Endometrium (tissue), 2 donors: ENCODE results near the gene STIMATE.

Experiments
- FAIRE-seq: peaks from 2 replicates; lab custom pipeline; 2012; peaks lifted over from hg19 to GRCh38; lab: Jason Lieb, UNC
- donor health status: control.
- donor health status: control.

STIMATE gene

DNA sequence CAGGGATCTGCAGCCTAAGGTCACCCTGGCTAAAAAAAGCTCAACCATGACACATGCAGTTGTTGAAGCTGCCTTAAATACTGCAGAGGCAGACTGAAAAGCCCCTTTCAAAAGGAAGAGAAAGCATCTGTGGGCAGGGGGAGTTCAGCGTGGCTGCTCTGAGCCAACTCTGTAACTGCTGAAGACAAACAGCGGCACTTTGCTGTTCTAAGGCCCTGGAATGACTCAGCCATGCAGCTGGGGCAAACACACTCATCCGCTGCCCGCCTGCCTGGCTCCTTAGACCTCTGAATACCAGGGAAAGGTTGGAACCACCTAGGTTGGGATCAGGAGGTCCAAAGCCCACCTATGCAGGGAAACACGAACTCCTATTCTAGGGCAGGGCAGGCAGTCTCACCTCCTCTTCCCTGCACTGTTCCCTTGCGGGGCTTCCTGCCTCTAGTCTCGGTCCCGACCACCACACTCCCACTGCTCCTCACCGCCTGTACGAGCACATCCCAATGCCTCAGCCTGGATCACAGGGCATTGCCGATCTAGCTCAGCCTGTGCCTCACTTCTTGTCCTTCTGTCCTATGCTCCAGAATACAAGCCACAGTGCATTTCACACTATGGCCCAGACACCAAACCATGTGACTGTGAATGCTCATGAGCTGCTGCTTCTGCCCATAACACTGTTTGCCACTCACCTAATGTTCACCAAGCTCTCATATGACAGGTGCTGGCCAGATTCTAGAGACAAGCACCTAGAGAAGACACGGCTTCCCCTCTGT is 56.0 kb downstream of the STIMATE start:
- no peak for FAIRE-seq

DNA sequence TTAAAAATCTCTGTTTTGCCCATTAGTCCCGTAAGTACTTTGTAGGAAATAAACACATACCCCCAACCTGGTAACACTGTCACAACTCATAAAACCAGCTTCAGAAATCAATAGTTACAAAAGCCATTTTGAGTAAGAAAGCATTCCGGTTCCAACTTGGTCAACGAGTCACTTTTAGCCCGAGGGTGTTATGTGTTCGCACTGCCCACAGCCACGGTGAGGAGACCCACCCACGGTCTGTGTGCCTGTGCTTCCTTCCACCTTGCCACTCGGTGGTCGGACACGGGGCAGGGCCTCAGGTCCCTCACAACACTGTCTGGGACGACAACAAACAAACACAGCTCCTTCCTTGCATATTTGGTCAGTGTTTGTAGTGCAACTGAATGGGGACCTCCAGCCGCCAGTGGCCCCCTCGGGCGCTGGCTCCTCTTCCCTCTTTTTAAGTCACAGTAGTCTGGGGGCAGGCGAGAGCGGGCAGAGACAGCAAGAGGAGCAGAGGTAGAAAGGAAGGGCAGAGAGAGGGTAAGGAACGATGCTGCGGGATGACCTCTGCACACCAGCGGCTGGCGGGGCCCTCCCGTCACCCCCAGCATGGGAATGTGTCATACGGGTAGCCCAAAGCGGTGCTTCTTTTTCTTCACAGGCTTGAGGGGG is 57.3 kb downstream of the STIMATE start:
- no peak for FAIRE-seq

DNA sequence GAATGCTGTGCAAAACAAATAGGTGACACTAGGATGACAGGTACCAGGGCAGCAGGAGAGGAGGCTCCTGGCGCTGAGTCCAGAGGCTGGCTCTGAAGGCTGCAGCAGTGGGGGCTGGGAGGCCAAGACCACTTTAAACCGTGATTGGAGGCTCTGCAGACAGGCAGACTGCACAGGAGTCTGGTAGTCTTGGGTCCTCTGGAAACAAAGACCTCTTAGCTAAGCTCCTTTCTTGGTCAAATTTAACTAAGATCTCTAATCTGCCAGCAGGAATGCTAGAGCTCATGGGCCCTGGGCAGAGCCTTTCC is 58.1 kb downstream of the STIMATE start:
- no peak for FAIRE-seq

GRCh38 chr3:52838561-52839267 is 58.6 kb downstream of the STIMATE start:
- FAIRE-seq = no peak

DNA sequence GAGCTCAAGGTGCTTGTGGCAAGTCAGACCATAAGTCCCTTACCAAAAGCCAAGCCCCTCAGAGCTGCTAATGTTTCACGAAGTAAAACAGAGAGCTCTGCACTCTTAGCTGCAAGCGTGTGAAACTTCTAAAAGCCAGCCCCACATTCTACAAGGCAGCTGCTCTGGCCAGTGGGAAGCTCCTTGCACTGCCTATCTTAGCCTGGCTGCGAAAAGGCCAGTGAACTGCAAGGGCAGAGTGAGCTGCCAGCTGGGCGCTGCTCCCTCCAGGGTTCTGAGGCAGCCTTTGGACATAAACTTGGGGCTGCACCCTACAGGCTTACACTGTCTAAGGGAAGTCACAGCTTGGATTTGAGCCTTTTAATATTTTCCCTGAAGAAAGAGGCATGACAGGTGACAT is 60.4 kb downstream of the STIMATE start:
- no peak for FAIRE-seq

DNA sequence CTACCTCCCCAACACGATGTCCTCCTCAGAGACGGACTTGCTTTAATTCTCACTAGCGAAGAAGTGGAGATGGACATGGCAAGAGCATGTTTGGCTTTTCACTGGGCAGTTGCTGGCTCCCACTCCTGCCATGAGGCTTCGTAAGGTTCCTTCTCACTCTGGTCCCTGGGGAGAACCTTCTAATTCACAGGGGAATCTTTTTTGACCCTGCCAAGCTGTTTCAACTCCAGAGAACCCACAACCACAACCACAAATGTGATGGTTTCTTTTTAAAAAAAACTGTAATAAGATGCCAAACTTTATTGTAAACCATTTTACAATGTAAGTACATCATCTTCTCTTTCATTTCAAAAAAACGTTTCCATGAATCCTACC is 60.9 kb downstream of the STIMATE start:
- FAIRE-seq = no peak

GRCh38 chr3:52835766-52836470 is 61.4 kb downstream of the STIMATE start:
- no peak for FAIRE-seq

- no peak for FAIRE-seq
Observed at GRCh38 chr3:52834871-52835501, 62.4 kb downstream of the STIMATE start, which contains the start of gene MUSTN1. TSS of gene MUSTN1 (minus strand) at chr3:52835019. CDS start at chr3:52834948, 71 bp downstream.

DNA sequence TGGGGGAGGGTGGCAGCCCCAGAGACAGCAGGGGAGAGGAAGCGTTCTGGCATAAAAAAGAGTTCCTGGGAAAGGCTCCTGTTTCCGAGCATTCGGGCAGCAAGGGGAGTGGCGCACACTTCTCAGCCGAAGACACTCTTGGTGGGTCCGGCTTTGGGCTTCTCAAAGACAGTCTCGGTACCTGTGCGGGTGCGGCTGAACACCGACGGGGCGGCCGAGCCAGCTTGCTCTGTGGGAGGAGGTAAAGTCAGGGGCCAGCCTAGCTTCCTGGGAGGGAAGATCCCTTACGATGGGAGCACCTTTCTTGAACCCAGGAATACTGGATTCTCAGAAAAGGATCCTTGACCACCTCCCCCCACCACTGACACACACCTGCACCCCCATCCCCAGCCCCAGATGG is 64.1 kb downstream of the STIMATE start:
- FAIRE-seq = no peak

DNA sequence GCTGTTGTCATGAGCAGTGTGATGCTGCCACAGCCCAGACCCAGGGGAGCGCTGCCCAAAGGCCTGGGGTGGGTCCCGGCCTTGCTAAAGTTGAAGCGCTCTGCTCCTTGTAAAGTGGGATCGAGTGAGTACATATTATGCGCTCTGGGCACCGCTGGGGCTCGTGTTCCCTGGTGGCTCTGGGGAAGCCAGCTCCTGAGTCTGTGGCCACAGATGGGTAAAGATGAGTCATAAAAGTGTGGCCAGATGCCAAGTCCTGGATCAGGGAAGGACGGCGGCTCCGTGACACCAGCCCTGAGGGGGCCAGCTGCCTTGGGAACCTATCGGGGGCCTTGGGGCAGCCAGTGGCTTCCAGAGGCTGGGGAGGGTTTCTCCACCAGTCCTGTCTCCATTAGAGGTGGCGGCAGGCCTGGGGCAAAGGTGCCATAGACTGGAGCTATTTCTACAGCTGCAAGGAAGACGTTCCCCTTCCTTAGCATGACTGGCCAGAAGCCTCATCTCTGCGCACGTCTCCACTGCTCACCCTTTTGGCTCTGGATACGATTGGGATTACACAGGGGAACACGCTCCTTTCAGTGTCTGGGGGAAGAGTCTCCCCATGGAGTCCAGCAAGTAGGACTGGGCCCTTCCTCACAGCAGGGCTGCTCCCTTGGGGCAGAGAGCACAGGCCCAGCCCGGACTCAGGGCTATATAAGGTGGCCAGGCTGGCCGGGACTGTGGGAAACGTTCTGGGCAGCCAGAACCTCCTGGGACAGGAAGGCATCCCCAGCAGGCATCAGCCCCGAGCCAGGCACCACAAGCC is 65.6 kb downstream of the STIMATE start:
- FAIRE-seq = no peak

DNA sequence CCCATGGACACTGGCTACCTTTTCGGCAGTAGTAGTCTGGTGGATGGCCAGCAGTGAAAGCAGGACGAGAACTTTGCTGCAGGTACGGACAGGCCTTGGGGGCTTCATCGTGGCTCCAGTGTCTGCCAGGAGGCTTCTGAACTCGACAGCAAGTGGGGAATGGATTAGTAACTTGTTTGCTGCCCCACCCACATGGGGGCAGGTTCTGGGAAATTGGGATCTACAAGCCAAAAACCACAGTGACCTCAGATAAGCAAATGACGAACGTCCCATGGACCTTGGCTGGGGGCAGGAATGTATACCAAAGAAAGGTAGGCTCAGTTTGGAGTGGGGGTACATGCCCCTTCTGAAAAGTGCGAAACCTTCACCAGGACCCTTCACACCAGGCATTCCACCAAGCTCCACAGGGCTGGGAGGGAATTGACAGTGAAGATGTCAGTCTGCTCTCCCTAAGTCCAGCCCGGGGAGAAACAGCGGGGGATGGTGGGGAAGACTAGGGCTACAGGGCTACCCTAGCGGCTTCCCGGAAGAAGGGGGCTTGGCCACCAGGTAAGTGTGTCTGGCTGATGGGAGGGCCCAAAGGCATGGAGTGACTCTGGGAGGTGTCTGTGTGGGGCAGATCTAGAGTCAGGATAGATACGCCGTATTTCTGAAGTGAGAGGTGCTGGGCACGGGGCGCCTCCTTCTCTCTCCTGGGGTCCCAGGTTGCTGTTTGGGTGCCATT is 66.7 kb downstream of the STIMATE start, which contains the start of gene ITIH4:
TSS of gene ITIH4 (minus strand) at position 138 of the 724 bp plus-strand sequence. CDS start at position 108, 30 bp downstream.
- no peak for FAIRE-seq

DNA sequence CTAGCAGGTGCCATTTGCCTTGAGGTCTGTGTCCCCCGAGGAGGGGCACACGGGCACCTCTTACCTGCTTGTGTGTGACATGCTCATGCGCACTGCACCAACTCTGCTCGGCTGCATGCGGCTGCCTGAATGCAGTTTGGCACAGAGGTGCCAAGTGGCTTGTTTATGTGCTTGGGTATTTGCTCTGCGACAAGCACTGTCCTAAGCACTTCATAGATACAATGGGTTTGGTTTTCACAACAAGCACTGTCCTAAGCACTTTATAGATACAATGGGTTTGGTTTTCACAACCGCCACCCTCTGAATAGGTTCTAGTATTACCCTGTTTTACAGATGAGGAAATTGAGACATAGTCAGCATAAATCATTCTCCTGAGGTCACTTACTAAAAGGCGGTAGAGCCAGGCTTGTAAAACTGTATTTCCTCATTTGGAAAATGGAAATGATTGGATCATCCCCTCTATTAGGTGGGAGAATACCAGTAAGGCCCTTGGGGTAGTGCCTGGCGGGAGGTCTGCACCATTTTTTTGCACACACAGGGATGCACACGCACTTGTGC is 67.4 kb downstream of the STIMATE start:
- FAIRE-seq = no peak

- no peak for FAIRE-seq
Observed at GRCh38 chr3:52829482-52829881, 67.9 kb downstream of the STIMATE start.

- no peak for FAIRE-seq
Observed at GRCh38 chr3:52827866-52828376, 69.4 kb downstream of the STIMATE start.

DNA sequence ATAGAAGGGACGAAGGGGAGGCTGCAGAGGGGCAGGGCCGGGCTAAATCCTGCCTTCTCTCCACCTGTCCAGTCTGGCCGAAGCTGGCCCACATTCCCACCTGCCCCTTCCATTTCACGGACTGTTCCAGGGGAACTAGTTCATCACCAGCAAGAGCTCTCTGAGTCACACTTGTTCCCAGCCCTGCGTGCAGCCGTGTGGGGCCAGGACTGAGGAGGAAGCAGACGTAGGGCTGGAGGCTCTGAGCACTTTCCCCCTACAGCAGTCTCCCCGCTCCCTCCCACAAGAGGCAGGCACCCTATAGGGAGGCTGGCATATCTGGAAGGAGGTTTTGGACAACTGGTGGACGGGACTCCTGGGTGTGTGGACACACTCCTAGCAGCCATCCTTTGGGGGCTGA is 69.9 kb downstream of the STIMATE start:
- no peak for FAIRE-seq

DNA sequence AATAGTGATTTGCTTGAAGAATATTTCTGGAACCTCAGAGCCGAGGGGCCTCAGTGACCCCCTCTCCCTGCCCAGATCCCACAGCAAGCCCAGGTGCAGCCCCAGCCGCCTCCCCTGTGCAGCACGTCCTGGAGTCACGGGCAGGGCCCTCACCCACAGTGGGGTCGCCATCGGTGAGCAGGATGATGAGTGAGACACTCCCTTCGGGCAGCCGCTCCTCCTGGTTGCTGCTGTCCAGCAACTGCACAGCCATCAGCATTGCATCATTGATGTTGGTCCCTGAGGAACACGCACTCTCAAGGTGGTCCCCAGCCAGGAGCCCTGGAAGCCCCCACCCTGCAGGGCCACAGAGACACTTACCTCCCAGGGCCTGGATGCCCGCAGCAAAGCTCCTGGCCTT is 73.3 kb downstream of the STIMATE start:
- FAIRE-seq = no peak

DNA sequence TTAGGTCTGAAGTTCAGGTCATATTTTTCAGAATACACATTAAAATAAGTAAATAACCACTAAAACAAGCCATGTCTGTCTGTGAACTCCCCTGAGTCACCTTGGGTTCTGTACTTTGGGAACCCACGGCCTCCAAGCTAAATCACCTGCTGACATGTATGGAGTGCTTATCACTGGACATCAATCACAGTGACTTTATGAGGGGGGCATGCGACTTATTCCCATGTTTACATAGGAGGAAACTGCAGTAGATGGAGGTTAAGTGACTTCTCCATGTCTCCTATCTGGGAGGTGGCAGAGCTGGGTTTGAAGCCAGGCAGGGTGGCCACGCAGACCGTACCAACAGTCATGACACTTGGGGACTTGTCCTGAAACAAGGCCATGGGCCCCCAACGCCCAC is 75.0 kb downstream of the STIMATE start:
- no peak for FAIRE-seq

GRCh38 chr3:52820736-52821135 is 76.6 kb downstream of the STIMATE start:
- FAIRE-seq = no peak

- FAIRE-seq = no peak
Observed at GRCh38 chr3:52819936-52820335, 77.4 kb downstream of the STIMATE start.

- FAIRE-seq = no peak
Observed at GRCh38 chr3:52817860-52818259, 79.5 kb downstream of the STIMATE start.
